Chondrocyte (in vitro differentiated cells): ENCODE results near the gene SEMA3G. TPM values are rescaled to one million over a fixed set of nuclear protein-coding genes. Genes with fewer than 3 reads are reported as not detected.

Experiments used
- DNase-seq: peaks from one replicate; pipeline ENCODE4 v3.0.0; 2021; ENCODE audit warnings: mixed read lengths, low spot score
- H3K27ac Mint-ChIP-seq: one replicate; pipeline ENCODE4 v1.8.0; 2021; ENCODE audit warnings: mild to moderate bottlenecking, moderate library complexity, mixed read lengths; ENCODE audit not compliant: unreplicated experiment
- H3K27me3 Mint-ChIP-seq: 2 replicates; pipeline ENCODE4 v1.8.0; 2021; ENCODE audit warnings: low read depth, mixed read lengths
- H3K36me3 Mint-ChIP-seq: 2 replicates; pipeline ENCODE4 v1.8.0; 2021; ENCODE audit warnings: low read depth, mixed read lengths
- H3K4me1 Mint-ChIP-seq: 2 replicates; pipeline ENCODE4 v1.8.0; 2021; ENCODE audit warnings: low read depth, mild to moderate bottlenecking, mixed read lengths
- H3K4me3 Mint-ChIP-seq: one replicate; pipeline ENCODE4 v1.8.0; 2021; ENCODE audit warnings: mild to moderate bottlenecking, moderate library complexity, mixed read lengths; ENCODE audit not compliant: unreplicated experiment
- H3K9me3 Mint-ChIP-seq: 2 replicates; pipeline ENCODE4 v1.8.0; 2021; ENCODE audit warnings: low read depth, mixed read lengths
- total RNA-seq: library from RNA; stranded (reverse); gene quantifications from 3 replicates; pipeline ENCODE4 v1.2.1, GENCODE V29; 2021
- TF ChIP-seq, protein P1 (sequence below): fragments of 200-600 bp; sonication (generic); IDR thresholded peaks from 2 replicates; pipeline ENCODE4 v1.5.0; 2021; ENCODE audit warnings: antibody characterized with exemption, mild to moderate bottlenecking, moderate library complexity

Gene SEMA3G
- total RNA-seq, 1 donor from 2014 or later = 0.17 TPM

DNA sequence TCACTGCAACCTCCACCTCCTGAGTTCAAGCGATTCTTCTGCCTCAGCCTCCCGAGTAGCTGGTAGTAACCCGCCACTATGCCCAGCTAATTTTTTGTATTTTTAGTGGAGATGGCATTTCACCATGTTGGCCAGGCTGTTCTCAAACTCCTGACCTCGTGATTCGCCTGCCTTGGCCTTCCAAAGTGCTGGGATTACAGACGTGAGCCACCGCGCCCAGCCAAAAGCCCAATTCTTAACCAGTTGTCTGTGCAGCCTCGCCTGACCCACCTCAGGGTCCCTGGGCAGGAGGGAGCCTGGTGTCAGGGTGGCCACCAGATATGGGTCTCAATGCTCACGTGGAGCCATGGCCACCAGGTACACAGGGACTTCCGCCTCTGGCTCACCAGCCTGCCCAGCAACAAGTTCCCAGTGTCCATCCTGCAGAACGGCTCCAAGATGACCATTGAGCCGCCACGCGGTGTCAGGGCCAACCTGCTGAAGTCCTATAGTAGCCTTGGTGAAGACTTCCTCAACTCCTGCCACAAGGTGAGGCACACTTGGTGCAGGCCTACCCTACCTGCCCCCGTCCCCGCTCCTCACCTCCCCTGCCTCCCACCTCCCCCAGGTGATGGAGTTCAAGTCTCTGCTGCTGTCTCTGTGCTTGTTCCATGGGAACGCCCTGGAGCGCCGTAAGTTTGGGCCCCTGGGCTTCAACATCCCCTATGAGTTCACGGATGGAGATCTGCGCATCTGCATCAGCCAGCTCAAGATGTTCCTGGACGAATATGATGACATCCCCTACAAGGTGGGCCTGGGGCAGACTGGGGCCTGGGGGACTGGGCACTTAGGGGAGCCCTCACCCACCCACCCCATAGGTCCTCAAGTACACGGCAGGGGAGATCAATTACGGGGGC, 48.6 kb downstream of the SEMA3G start:
- Mint-ChIP-seq H3K4me3 (no peak overlapping the region), H3K9me3 (no peaks in the 10 kb centered on the region), H3K36me3 (peaks cover 11% of the 10 kb centered on the region), H3K27me3 (no peaks in the 10 kb centered on the region), H3K27ac (no peak overlapping the region), H3K4me1 (no peaks in the 10 kb centered on the region)
- DNase-seq = peak; percentile 77
- TF ChIP-seq, protein P1, sequence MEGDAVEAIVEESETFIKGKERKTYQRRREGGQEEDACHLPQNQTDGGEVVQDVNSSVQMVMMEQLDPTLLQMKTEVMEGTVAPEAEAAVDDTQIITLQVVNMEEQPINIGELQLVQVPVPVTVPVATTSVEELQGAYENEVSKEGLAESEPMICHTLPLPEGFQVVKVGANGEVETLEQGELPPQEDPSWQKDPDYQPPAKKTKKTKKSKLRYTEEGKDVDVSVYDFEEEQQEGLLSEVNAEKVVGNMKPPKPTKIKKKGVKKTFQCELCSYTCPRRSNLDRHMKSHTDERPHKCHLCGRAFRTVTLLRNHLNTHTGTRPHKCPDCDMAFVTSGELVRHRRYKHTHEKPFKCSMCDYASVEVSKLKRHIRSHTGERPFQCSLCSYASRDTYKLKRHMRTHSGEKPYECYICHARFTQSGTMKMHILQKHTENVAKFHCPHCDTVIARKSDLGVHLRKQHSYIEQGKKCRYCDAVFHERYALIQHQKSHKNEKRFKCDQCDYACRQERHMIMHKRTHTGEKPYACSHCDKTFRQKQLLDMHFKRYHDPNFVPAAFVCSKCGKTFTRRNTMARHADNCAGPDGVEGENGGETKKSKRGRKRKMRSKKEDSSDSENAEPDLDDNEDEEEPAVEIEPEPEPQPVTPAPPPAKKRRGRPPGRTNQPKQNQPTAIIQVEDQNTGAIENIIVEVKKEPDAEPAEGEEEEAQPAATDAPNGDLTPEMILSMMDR = no peak

DNA sequence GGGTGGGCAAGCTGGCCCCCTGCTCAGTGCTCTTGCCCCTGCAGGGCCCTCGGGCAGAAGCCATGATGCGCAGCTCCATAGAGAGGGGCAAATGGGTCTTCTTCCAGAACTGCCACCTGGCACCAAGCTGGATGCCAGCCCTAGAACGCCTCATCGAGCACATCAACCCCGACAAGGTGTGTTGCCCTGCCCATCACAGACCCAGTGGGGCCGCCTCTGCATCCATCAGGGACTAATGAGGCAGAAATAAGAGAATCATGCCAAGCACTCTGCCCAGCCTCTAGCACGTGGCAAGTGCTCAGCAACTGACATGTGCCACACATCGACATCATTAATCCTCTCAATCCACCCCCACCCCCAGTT, 49.4 kb downstream of the SEMA3G start:
- peak; percentile 54 for DNase-seq
- Mint-ChIP-seq H3K4me1 (no peaks in the 10 kb centered on the region), H3K36me3 (peaks cover 10% of the 10 kb centered on the region), H3K4me3 (no peak overlapping the region), H3K27ac (no peak overlapping the region), H3K27me3 (no peaks in the 10 kb centered on the region), H3K9me3 (no peaks in the 10 kb centered on the region)
- TF ChIP-seq, protein P1 = no peak

DNA sequence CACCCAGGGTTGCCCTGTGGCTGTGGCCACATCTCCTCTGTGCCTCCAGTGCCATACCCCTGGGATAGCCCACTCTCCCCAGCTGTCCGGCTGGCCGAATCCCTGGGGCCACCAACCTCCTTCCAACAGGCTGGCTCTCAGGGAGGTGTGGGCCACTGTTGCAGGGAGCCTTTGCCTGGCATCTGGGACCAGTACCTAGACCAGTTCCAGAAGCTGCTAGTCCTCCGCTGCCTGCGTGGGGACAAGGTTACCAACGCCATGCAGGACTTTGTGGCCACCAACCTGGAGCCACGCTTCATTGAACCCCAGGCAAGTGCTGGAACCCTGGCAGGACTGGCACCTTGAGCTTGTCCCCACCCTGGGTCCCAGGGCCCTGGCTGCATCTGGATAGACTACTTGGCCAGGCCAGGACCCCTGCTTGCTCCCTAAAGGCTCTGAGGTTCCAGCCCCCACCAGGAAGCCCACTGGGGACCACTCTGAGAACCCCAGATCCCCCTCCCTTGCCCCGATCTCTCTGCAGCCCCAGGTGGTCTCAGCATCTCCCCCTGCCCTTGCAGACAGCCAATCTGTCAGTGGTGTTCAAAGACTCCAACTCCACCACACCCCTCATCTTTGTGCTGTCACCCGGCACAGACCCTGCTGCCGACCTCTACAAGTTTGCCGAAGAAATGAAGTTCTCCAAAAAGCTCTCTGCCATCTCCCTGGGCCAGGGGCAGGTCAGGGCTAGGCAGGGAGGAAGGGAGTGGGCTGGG, 50.0 kb downstream of the SEMA3G start:
- peak; percentile 84 for DNase-seq
- no peaks in the 10 kb centered on the region for H3K27me3 Mint-ChIP-seq
- H3K4me3 Mint-ChIP-seq = no peak overlapping the region
- peaks cover 10% of the 10 kb centered on the region for H3K36me3 Mint-ChIP-seq
- TF ChIP-seq, protein P1 = no peak
- H3K4me1 Mint-ChIP-seq = no peaks in the 10 kb centered on the region
- no peak overlapping the region for H3K27ac Mint-ChIP-seq
- no peaks in the 10 kb centered on the region for H3K9me3 Mint-ChIP-seq

DNA sequence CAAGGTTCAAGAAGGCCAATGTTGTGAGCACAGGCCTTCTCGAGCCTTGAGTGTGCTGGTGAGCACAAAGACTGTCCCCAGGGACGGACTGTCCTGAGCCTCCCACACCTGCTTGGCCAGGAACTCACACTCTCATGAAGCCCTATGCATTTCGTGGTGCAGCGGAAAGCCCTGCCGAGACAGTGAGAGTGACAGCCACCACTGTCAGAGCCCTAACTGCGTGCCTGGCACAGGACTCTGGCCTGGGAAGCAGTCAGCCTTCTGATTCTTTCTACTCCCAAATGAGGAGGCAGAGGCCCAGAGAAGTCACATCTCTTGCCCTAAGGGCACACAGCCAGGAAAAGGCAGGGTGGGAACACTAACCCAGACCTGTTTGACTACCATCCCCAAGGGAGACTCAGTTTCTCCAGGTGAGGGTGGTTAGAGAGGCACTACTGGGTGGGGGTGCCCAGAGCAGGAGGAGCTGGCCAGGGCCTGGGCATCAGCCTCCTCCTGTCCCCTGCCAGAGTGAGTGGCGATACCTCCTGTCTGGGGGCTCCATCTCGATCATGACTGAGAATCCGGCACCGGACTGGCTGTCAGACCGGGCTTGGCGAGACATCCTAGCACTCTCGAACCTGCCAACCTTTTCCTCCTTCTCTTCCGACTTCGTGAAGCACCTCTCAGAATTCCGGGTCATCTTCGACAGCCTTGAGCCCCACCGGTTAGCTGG, 50.8 kb downstream of the SEMA3G start:
- no peak overlapping the region for H3K4me3 Mint-ChIP-seq
- H3K27me3 Mint-ChIP-seq = no peaks in the 10 kb centered on the region
- H3K9me3 Mint-ChIP-seq = no peaks in the 10 kb centered on the region
- TF ChIP-seq, protein P1 = no peak
- peaks cover 10% of the 10 kb centered on the region for H3K36me3 Mint-ChIP-seq
- H3K27ac Mint-ChIP-seq = no peak overlapping the region
- DNase-seq = peak; percentile 75
- no peaks in the 10 kb centered on the region for H3K4me1 Mint-ChIP-seq
